GM12865 (cell line): Measurements from ENCODE around the gene RPRM.
A peak's percentile ranks its signal among the peaks of the same experiment; 100 is the strongest.

Source experiments
- DNase-seq: peaks from one replicate; pipeline ENCODE4 v3.0.0; 2010; ENCODE audit warnings: low read depth
- H3K4me3 ChIP-seq: 2 replicates; pipeline ENCODE4 v1.5.1; 2011; ENCODE audit warnings: mild to moderate bottlenecking, low read depth, low read length, control low read depth
- CTCF ChIP-seq: IDR thresholded peaks from 2 replicates; pipeline ENCODE4 v1.5.1; 2011; ENCODE audit warnings: low read length, control low read depth, low read depth, inconsistent platforms; ENCODE audit not compliant: insufficient read depth; ENCODE audit errors: missing control alignments

Gene RPRM

GRCh38 chr2:153476816-153477635 lies 1.5 kb downstream of the RPRM start:
- no peak for TF ChIP-seq CTCF
- no peak for DNase-seq
- H3K4me3 ChIP-seq, result no peak overlapping the region

GRCh38 chr2:153476491-153476815 lies 2.1 kb downstream of the RPRM start:
- no peak overlapping the region for H3K4me3 ChIP-seq
- no peak for TF ChIP-seq CTCF

GRCh38 chr2:153474876-153475435 lies 3.6 kb downstream of the RPRM start:
- no peak for TF ChIP-seq CTCF
- DNase-seq, result no peak
- H3K4me3 ChIP-seq, result no peak overlapping the region

More at GRCh38 chr2:153476491-153476815, 2.1 kb downstream of the RPRM start:
- DNase-seq, result no peak

- DNase-seq, result peak; percentile 11
- H3K4me3 ChIP-seq, result no peak overlapping the region
- TF ChIP-seq CTCF, result no peak
These were observed 4.2 kb downstream of the RPRM start for GRCh38 chr2:153474407-153474806.

GRCh38 chr2:153470867-153471266 lies 7.7 kb downstream of the RPRM start:
- no peak for TF ChIP-seq CTCF
- H3K4me3 ChIP-seq, result no peak overlapping the region
- DNase-seq, result no peak

- H3K4me3 ChIP-seq, result no peak overlapping the region
- DNase-seq, result no peak
- no peak for TF ChIP-seq CTCF
These were observed 14.2 kb downstream of the RPRM start for GRCh38 chr2:153464395-153464794.
